GM21526 (cell line): Measurements from ENCODE around the gene CPNE2.
"Not testable (repeated sequence)": the region's sequence is repeated elsewhere in the genome, so short reads cannot be mapped to it uniquely, and the experiment has no call there.

Experiments
- ATAC-seq: cut with Tn5 transposase; IDR thresholded peaks from one replicate; pipeline ENCODE4 v1.9.1; 2021; ENCODE audit warnings: moderate library complexity; ENCODE audit not compliant: unreplicated experiment, low FRiP score

CPNE2 gene

DNA sequence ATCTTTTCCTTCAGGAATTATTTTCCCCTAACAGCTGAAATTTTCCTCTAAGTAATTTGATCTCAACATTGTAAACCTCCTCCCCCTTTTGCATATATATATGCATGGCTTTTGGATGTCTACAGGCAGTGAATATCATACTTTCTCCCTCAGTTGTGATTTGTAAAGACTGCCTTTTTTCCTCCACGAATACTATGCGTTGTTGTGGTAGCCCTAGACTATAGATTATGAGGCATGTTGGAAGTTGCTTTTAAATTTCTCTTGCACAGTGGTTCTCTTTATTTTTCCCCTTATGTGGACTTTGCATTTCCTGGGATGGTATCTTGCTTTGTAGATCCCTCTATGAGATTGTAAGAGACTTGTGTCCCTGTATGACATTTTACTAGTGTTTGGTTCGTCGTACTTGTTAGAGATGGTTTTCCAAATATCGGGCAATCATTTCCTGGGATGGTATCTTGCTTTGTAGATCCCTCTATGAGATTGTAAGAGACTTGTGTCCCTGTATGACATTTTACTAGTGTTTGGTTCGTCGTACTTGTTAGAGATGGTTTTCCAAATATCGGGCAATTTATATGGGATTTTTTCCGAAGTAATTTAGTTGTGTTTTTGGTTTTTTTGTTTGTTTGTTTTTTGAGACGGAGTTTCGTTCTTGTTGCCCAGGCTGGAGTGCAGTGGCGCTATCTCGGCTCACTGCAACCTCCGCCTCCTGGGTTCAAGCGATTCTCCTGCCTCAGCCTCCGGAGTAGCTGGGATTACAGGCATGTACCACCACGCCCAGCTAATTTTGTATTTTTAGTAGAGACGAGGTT is 95.7 kb downstream of the CPNE2 start:
- ATAC-seq = not testable (repeated sequence)

- ATAC-seq = no peak
These were observed 96.3 kb downstream of the CPNE2 start for GRCh38 chr16:57188711-57189002.

- not testable (repeated sequence) for ATAC-seq
These were observed 97.1 kb downstream of the CPNE2 start for GRCh38 chr16:57189527-57189926.

DNA sequence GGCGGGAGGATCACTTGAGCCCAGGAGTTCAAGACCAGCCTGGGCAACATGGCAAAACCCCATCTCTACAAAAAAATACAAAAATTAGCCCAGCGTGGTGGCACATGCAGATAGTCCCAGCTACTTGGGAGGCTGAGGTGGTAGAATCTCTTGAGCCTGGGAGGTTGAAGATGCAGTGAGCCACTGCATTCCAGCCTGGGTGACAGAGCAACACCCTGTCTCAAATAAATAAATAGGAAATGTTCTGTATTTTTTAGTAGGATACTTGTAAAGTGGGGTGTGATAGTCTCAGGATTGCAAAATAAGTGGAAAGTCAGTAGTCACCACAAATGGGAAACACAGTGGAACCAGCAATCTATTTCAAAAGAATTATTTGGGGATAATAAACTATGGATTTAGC is 97.8 kb downstream of the CPNE2 start:
- no peak for ATAC-seq

- ATAC-seq = no peak
These were observed 98.7 kb downstream of the CPNE2 start for GRCh38 chr16:57191056-57191571.

DNA sequence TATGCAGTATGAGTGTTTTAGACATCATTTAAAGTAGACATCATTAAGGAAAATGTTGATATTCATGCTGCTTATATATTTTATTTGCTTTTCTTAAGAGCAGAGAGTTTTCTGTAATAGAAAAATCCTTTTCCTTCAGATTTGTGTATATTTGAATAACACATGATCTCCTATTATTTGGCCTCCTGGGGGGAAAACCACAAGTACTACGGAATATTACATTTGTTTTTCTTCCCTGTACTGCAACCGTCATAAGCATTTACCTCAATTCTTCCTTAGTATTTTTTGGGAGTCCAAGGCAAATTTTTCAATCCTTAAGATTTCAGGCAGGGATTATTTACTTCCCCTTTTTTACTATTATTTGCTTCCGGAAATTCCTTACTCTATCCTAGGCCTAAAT is 99.8 kb downstream of the CPNE2 start:
- ATAC-seq = no peak

DNA sequence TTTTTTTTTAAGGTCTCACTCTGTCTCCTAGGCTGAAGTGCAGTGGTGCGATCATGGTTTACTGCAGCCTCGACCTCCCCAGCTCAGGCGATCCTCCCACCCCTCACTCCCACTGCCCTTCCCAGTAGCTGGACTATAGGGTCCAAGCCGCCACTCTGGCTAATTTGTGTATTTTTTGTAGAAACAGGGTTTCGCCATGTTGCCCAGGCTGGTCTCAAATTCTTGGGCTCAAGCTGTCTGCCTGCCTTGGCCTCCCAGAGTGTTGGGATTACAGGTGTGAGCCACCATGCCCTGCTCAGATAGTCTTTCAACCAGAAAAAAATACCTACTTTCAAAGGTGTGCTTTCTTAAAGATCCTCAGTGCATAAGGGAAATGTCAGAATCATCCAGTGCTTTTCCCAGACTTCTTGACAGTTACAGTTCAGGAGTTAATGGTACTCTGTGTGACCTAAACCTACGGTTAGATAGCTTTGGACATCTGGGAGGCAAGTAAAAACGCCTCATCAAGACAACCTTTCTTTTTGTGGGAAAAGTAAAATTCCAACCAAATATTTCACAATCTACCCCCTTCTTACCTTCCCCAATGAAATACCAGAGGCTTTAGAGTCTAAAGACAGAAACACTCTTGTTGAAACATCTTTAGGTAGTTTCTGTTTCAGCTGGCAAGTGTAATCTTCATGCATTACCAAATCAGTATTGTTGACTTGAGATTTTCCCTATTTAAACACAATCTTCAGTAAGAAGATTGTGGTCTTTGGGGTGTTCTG is 100.5 kb downstream of the CPNE2 start:
- no peak for ATAC-seq

DNA sequence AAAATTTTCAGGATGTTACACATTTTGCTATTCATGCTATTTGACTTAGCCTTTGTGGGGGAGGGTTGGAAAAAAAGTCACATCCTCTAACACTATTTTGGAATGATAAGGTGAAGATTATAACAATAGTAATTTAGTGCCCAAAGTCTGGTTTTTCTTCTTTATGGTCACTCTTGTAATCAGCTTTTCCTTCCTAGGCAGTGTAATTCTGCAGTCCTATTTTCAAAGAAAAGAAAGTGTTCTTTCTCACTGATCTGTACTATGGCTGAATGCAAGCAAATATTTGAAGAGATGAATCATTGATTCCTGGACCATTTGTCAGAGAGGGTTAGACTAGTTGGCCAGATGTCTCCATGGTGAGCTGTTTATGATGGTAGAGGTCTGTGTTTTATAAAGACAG is 102.1 kb downstream of the CPNE2 start:
- no peak for ATAC-seq

GRCh38 chr16:57196286-57196685 is 103.9 kb downstream of the CPNE2 start:
- no peak for ATAC-seq

DNA sequence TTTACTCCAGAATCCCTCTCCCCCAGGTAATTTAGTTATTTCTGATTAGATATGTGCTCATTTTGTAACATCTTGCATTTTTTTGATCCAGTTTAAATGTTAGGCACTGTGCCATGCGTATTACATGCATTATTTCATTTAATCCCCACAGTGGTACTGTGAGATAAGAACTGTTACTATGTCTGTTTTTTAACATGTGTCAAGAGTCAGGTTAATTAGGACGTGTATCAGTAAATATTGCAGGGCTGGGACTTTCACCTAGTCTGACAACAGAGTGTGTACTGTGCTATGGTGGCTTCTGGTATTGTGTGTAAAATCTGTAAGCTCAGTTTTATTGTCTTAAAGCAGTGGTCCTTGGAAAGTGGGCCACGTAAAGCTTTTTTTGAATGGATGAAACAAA is 104.4 kb downstream of the CPNE2 start:
- ATAC-seq = no peak
